ENCODE results near the gene METTL26.

The METTL26 gene

GRCh38 chr16:658679-659571 lies 22.8 kb upstream of the METTL26 start:
- DNase-seq (ENCODE audit: low read depth in 2 of 2): no peak

GRCh38 chr16:657487-657886 lies 21.4 kb upstream of the METTL26 start:
- DNase-seq (ENCODE audit: low read depth in 2 of 2): no peak

- no peak for DNase-seq (ENCODE audit: low read depth in 2 of 2)
Observed at GRCh38 chr16:654034-654433, 17.9 kb upstream of the METTL26 start.

GRCh38 chr16:652454-653305 lies 16.6 kb upstream of the METTL26 start:
- DNase-seq (ENCODE audit: low read depth in 2 of 2): no peak

- no peak for DNase-seq (ENCODE audit: low read depth in 2 of 2)
Observed at GRCh38 chr16:651844-652243, 15.7 kb upstream of the METTL26 start.

GRCh38 chr16:649631-650030 lies 13.5 kb upstream of the METTL26 start:
- DNase-seq (ENCODE audit: low read depth in 2 of 2): no peak

GRCh38 chr16:648781-649589 lies 12.9 kb upstream of the METTL26 start, which contains the start of gene WDR90:
TSS of gene WDR90 (plus strand) at chr16:649365. CDS start at chr16:649417, 52 bp downstream.
- DNase-seq (ENCODE audit: low read depth in 2 of 2): peak; percentile 65 to 67

- no peak for DNase-seq (ENCODE audit: low read depth in 2 of 2)
Observed at GRCh38 chr16:648071-648780, 12.1 kb upstream of the METTL26 start.

GRCh38 chr16:647173-647902 lies 11.2 kb upstream of the METTL26 start:
- no peak for DNase-seq (ENCODE audit: low read depth in 2 of 2)

GRCh38 chr16:646679-647172 lies 10.6 kb upstream of the METTL26 start:
- DNase-seq (ENCODE audit: low read depth in 2 of 2): no peak

GRCh38 chr16:645852-646678 lies 10.0 kb upstream of the METTL26 start:
- no peak for DNase-seq (ENCODE audit: low read depth in 2 of 2)

- DNase-seq (ENCODE audit: low read depth in 2 of 2): no peak
Observed at GRCh38 chr16:644556-644955, 8.5 kb upstream of the METTL26 start.

GRCh38 chr16:643050-643368 lies 6.9 kb upstream of the METTL26 start:
- no peak for DNase-seq (ENCODE audit: low read depth in 2 of 2)

GRCh38 chr16:642189-643049 lies 6.3 kb upstream of the METTL26 start:
- no peak for DNase-seq (ENCODE audit: low read depth in 2 of 2)

- DNase-seq (ENCODE audit: low read depth in 2 of 2): no peak
Observed at GRCh38 chr16:641326-642188, 5.5 kb upstream of the METTL26 start, which contains the start of gene MCRIP2. TSS of gene MCRIP2 (plus strand) at chr16:641828. CDS start at chr16:641992, 164 bp downstream.

- DNase-seq (ENCODE audit: low read depth in 2 of 2): no peak
Observed at GRCh38 chr16:640614-641013, 4.5 kb upstream of the METTL26 start.

- DNase-seq (ENCODE audit: low read depth in 2 of 2): no peak
Observed at GRCh38 chr16:638836-639235, 2.7 kb upstream of the METTL26 start.

All from fibroblast of skin of left biceps (primary cell).